H1 (cell line): Measurements from ENCODE around the gene PTCRA. TPM values are rescaled to one million over a fixed set of nuclear protein-coding genes. Genes with fewer than 3 reads are reported as not detected.

Source experiments
- GTF2F1 ChIP-seq: IDR thresholded peaks from 2 replicates; pipeline ENCODE4 v1.6.1; 2012; ENCODE audit warnings: low read depth, low read length, improper control_type of control experiment, borderline replicate concordance
- MAFK ChIP-seq: IDR thresholded peaks from 2 replicates; pipeline ENCODE4 v1.6.1; 2012; ENCODE audit warnings: low read depth, mild to moderate bottlenecking, improper control_type of control experiment, low read length
- polyA plus RNA-seq, 7 experiments: library from polyadenylated mRNA; depleted of rRNA in 3 of 7; stranded (reverse) in 5 of 7; unstranded in 2 of 7; fragments of >200 nt in 5 of 7; fragments of 200-250 nt in 2 of 7; gene quantifications; 1 replicate in 5 of 7; 2 replicates in 1 of 7; 4 replicates in 1 of 7; pipeline versions ENCODE4 v1.2.1 to v1.2.3, GENCODE V29; 2011 to 2013; ENCODE audit warnings: missing spikeins in 2 of 7, mixed read lengths in 2 of 7
- total RNA-seq: library from RNA; stranded (reverse); fragmentation: NEBNext Ultra II Directional; extraction: Animal tissue kit (Norgen Biotek cat#: 25700); gene quantifications from 2 replicates; pipeline ENCODE4 v1.2.1, GENCODE V29; 2021

PTCRA gene
- total and polyA plus RNA-seq, 2 of the 8 experiments (the other 6 are each of a cell fraction or from before 2014, with no cell fraction given) = not detected

- TF ChIP-seq MAFK (no peak), GTF2F1 (no peak)
These were observed 4.5 kb upstream of the PTCRA start (continued) for GRCh38 chr6:42911171-42912021.
